Measurements from ENCODE around the gene TSN.

Gene TSN

GRCh38 chr2:121746071-121746578 lies 9.3 kb upstream of the TSN start:
- no peak for DNase-seq (ENCODE audit: low read depth in 2 of 2)

GRCh38 chr2:121748202-121748601 lies 7.2 kb upstream of the TSN start:
- DNase-seq (ENCODE audit: low read depth in 2 of 2) = no peak

- DNase-seq (ENCODE audit: low read depth in 2 of 2) = no peak
These were observed 607 bp upstream of the TSN start for GRCh38 chr2:121754851-121755236.

DNA sequence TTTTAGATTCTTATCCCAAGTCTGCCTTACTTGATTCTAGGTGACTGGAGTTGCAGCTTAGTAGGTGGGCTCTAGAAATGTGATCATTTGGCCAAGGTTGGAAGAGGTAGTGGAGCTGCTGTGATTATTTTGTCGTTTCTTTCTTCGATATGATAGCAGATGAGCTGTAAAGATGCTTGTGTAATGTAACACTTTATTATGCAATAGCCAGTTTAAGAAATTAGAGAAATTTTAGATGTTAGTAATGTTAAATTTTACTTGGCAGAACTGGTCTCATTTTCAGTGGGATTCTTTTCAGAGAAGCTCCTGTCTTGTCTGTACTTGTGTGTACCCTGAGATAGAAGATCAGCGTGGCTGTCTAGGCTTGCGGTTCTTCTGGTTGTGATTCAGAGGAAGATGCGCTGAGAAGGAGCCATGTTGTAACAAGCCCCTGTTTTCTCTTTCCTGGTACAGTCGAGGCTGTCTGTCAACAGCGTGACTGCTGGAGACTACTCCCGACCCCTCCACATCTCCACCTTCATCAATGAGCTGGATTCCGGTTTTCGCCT lies 9.3 kb downstream of the TSN start:
- DNase-seq (ENCODE audit: low read depth in 2 of 2) = no peak

GRCh38 chr2:121766624-121767023 lies 11.2 kb downstream of the TSN start:
- DNase-seq (ENCODE audit: low read depth in 2 of 2) = no peak

DNA sequence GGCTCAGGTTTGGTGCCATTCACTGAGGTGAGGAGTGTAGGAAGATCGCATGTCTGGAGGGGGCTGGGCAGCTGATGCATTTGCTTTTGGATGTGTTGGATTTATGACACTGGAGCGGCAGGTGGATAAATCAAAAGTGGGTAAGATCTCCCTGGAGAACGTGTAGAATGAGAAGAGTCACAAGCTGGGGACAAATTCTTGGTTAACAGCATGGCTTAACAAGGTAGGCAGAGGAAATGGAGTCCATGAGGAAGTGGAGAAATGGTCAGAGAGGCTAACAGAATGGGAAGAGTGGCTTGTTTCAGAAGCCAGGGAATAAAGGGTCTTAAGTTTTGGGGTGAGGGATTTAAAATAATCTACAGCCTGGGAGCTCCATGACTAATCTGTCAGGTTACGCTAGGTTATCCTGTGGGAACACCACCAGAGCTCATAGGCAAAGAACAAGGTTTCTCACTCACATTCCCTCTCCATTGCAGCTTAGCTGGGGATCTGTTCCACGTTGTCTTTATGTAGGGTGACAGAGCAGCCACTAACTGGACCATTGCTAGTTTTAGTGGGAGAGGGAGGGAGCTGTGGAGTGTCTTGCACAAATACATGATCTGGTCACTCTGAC lies 12.8 kb downstream of the TSN start:
- no peak for DNase-seq (ENCODE audit: low read depth in 2 of 2)

DNA sequence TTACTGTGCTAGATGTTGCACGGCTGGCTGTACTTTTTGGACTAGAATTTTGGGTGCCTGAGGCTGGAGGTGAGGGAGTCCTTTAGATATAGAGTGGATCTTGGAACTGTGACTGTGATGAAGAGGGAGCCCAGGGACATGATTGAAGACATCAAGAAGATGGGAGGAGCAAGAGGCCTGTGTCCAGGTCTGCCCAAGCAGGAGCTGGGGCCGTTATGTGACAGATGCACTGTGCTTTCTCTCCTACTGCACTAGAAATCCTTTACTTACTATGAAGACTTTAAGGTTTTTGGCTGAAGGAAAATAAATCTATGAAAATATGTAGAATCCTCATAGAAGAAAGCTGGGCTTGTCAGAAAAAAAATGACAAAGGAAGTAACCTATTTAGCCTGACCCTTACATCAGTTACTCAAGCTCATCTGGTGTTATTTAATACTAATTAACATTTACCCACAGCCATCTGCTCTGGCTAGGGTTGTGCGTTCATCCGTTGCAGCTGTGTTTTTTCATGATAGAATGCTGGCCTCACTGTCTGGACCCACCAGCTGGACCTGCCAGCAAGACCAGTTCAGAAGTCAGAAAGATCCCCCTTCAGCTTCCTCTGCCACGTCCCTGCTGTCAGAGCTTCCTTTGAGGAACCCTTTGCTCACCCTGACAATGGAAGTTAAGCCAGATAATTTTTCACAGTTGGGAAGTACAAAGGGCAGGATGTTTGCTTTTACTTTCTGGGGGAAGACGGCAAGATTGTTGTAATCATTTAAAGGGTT lies 16.7 kb downstream of the TSN start:
- no peak for DNase-seq (ENCODE audit: low read depth in 2 of 2)

DNA sequence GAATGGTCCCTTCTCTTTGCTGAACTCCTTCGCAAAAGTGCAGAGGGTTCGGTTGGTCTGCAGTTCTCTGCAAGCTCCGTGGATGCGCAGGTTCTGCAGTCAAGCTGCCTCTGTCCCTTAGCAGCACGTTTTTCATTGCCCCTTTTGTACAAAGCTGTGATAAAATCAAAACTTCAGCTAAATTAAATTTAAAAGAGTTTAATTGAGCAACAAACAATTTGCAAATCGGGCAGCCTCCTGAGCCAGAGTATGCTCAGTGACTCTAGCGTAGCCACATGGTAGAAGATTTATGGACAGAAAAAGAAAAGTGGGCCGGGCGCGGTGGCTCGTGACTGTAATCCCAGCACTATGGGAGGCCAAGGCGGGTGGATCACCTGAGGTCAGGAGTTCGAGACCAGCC lies 18.8 kb downstream of the TSN start:
- DNase-seq (ENCODE audit: low read depth in 2 of 2) = no peak

GRCh38 chr2:121776361-121776760 lies 20.9 kb downstream of the TSN start:
- no peak for DNase-seq (ENCODE audit: low read depth in 2 of 2)

DNA sequence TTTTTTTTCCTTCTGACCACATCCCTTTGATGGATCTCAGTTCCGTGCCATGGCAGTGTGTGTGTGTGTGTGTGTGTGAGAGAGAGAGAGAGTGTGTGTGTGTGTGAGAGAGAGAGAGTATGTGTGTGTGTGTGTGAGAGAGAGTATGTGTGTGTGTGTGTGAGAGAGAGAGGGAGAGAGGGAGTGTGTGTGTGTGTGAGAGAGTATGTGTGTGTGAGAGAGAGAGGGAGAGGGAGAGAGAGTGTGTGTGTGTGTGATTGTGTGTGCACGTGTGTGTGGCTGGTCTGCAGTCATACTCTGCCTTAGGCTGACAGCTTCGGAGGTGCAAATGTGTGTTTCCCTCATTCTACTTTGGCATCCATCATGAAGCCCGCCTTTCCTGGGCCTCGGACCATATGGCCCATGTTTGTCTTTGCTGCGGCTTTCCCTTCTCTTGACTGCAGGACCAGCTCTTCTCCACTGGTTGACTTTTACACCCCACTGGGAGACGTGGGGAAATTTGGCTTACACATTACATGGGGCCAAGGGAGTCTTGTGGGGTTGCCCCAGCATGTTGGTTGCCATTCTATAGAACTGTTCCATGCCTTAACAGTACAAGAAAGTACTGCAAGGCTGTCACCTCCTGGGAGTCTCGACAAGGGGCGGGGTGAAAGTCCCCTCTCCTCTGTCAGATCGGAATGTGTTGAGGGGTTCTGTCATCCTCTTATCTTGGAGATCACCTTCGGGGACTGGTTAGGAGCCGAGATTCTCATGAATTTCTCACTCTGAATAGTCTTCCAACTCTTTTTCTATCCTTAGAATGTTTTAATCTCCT lies 21.6 kb downstream of the TSN start:
- no peak for DNase-seq (ENCODE audit: low read depth in 2 of 2)

DNA sequence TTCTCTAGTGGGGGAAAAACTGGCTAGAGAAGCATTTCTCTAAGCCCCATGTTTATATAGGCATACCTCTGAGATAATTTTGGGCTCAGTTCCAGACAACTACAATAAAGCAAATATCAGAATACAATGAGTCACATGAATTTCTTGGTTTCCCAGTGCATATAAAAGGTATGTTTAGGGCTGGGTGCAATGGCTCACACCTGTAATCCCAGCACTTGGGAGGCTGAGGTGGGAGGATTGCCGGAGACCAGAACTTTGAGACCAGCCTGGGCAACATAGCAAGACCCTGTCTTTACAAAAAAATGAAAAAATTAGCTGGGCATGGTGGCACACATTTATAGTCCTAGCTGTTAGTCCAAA lies 22.2 kb downstream of the TSN start:
- DNase-seq (ENCODE audit: low read depth in 2 of 2) = no peak

DNA sequence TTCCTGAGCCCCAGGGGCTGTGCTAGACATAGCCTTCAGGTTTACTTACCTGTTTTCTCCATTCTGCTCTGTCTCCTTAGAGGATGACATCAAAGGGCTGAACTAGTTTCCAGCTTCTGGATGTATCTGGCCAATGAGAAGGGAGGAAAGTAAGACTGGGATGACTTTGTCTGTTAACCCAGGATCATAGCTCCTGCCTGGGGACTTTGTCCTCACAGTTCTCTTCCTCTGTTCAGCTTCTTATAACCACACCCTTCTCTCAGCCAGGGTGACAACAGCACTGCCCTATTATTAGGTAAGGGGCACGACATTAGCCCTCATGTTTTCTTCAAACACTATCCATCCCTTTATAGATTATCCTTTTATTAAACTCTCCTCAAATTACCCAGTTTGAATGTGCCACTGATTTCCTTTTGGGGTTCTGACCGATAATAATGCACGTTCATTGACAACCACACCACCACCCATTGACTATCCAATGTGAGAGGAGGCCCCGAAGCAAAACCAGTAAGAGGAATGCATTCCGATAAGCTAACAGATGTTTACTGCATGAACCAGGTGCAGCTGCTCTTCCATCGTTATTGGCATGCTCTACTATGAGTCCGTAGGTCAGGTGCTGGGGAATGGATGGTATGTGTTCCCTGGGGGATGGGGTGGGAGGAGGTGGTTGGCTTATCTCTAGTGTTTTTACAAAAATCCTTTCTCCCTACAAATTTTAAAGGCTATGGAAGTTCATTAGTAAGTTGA lies 23.5 kb downstream of the TSN start:
- DNase-seq (ENCODE audit: low read depth in 2 of 2) = no peak

GRCh38 chr2:121783180-121783579 lies 27.7 kb downstream of the TSN start:
- DNase-seq (ENCODE audit: low read depth in 2 of 2) = no peak

- DNase-seq (ENCODE audit: low read depth in 2 of 2) = no peak
These were observed 33.2 kb downstream of the TSN start for GRCh38 chr2:121788685-121789084.

- no peak for DNase-seq (ENCODE audit: low read depth in 2 of 2)
These were observed 35.0 kb downstream of the TSN start for GRCh38 chr2:121790276-121790956.

- no peak for DNase-seq (ENCODE audit: low read depth in 2 of 2)
These were observed 35.8 kb downstream of the TSN start for GRCh38 chr2:121791290-121791689.

DNA sequence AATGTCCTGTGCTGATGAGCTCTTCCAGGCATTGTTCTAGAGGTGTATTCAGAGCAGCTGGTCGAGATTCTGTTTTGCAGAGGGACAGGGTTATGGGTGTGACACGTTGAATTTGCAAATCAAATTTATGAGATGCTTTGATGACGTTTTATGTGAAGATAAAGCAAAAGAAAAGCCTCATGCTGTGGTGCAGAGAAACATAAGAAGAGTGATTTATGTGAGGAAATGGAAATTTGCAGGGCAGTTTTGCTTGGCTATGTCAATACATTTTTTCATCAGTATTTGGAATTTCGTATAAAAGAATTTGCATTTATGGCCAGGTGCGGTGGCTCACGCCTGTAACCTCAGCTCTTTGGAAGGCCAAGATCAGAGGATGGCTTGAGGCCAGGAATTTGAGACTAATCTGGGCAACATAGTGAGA lies 36.4 kb downstream of the TSN start:
- DNase-seq (ENCODE audit: low read depth in 2 of 2) = no peak

DNA sequence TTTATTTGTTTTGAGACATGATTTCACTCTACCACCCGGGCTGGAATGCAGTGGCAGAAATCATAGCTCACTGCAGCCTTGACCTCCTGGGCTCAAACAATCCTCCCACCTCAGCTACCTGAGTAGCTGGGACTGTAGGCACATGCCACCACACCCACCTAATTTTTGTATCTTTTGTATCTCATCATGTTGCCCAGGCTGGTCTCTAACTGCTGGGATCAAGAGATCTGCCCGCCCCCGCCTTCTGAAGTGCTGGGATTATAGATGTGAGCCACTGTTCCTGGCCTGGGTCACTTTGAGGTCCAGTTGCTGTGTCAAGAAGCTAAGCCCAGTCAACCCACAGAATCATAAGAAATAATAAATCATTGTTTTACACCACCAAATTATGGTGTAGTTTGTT lies 38.4 kb downstream of the TSN start:
- no peak for DNase-seq (ENCODE audit: low read depth in 2 of 2)

DNA sequence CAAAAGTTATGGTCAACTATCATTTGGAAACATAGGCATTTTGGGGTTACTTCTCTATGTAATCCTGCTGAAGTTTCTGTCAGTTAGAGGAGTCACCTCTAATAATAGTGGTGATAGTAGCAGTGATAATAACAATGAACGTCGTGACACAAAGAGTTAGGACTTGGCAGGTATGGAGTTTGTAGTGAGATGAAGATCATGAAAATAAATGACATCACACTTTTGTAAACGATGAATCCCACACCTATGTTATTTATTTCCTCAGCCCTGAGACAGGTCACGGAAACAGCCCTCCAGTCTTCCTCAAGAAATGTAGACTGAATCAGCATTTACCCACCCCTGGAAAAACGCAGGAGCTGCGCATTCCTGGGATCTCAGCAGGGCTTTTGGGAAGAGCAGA lies 38.8 kb downstream of the TSN start:
- no peak for DNase-seq (ENCODE audit: low read depth in 2 of 2)

- no peak for DNase-seq (ENCODE audit: low read depth in 2 of 2)
These were observed 40.8 kb downstream of the TSN start for GRCh38 chr2:121796239-121796638.

DNA sequence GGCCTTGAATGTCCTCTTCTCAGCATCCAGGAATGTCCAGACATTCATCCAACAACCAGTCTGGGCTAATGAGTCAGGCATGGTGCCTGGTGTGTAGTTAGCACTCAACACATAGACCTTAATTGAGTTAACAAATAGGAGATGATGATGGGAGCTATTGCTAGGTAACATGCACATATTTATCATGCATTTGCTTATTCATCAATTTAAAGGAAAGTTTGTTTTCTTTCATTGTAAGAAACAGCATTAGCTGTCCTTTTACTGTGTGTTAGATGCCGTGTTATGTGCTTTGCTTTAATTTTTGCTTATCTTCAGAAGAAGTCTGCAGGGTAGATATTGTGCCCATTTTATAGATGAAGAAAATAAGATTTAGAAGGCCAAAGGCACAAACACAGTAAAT lies 43.2 kb downstream of the TSN start:
- no peak for DNase-seq (ENCODE audit: low read depth in 2 of 2)
